GM12865 (cell line): ENCODE measurements around the gene LENEP.

ENCODE experiments used
- DNase-seq: peaks from one replicate; pipeline ENCODE4 v3.0.0; 2010; ENCODE audit warnings: low read depth
- H3K4me3 ChIP-seq: 2 replicates; pipeline ENCODE4 v1.5.1; 2011; ENCODE audit warnings: mild to moderate bottlenecking, low read depth, low read length, control low read depth
- CTCF ChIP-seq: IDR thresholded peaks from 2 replicates; pipeline ENCODE4 v1.5.1; 2011; ENCODE audit warnings: low read length, control low read depth, low read depth, inconsistent platforms; ENCODE audit not compliant: insufficient read depth; ENCODE audit errors: missing control alignments

The LENEP gene

DNA sequence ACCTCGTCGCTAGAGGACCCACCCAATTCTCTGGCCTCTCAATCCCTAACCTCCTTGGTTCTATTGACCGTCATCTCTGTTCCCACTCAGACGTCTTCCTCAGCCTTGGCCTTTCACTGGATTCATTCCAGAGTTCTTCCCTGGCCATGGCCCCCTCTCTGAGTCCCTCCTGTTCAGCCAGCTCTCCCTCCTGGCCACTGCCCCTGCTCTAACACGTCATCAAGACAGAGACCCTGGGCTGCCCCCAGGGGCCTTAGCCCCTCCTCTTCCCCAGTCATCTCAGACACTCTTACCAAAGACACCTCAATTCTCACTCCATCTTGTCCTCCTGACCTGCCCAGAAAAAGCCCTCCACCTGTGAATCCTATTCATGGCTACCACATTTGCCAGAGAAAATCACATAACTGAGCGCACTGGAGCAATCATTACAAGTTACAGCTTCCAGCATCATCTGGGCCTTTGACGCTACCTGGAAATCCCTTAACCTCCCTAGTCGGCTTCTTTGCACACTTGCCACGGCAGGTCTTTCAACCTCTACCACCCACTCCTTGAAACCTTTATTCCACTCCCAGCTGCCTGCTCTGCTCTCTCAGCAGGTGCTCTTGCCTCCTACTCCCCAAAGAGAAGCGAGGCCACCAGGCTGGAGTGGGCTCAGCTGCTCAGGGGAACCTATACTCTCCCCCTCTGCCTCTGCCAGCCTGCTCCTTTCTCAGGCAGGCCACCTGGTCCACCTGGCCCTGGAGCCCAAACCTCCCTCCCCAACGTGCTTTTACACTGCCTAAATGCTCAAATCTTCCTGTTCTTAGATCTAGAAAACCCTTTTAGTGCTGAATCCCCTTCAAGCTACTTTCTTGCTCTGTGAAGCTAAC, 26.2 kb downstream of the LENEP start:
- TF ChIP-seq CTCF = no peak
- DNase-seq = no peak
- H3K4me3 ChIP-seq = no peak overlapping the region

GRCh38 chr1:155022136-155022926, 28.9 kb downstream of the LENEP start:
- DNase-seq = no peak
- no peak overlapping the region for H3K4me3 ChIP-seq
- no peak for TF ChIP-seq CTCF

DNA sequence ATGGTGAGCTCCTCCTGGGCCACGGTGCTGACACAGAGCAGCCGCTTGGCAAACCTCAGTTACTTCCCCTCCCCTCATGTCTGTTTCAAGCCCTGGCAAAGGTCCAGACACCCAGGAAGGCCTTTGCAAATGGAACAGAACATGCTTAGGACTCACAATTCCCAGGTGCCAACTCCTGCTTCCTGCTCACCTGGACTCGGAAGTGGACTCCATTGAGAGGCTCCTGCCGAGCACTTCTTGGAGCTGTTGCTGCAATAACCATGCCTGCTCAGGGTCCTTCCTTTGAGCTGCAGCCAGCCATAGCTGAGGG, 29.5 kb downstream of the LENEP start:
- no peak for DNase-seq
- TF ChIP-seq CTCF = no peak

DNA sequence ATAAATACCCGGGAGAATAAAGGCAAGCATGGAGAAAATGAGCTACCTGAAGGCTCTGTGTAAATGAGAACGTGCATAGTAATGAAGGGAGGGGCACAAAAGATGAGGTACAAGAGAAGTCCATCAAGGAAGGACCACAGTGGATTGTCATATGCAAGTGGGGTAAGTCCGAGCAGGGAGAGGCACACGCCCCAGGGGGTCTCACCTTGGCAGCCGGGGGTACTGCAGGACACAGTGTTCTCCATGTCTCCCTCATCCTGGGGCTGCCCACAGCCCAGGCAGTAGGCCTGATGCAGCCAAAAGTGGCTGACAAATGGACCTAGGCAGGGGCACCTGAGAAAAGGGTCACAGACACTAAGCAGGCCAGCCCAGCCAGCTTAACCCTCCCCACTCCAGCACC, 30.2 kb downstream of the LENEP start:
- TF ChIP-seq CTCF = no peak
- DNase-seq = no peak
- H3K4me3 ChIP-seq = no peak overlapping the region

More for the DNA sequence above, 29.5 kb downstream of the LENEP start:
- H3K4me3 ChIP-seq = no peak overlapping the region

DNA sequence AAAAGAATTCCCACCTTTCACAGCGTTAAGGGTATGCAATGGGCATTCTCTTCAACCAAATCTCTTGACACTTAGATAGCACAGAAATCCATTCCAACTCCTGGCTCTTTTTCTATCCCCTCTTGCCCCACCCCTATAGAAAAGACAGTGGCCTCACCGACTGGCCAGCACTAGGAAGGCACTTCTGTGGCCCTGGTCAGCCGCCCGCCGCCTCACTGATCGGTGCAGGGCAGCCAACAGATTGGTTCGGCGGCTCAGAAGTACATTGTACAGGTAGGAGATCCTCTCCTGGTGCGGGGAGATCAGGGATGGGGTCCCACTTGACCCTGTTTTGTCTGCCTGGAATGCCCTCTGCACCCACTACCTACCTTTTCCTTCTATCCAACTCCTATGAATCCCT, 30.9 kb downstream of the LENEP start:
- TF ChIP-seq CTCF = no peak
- no peak overlapping the region for H3K4me3 ChIP-seq
- no peak for DNase-seq

DNA sequence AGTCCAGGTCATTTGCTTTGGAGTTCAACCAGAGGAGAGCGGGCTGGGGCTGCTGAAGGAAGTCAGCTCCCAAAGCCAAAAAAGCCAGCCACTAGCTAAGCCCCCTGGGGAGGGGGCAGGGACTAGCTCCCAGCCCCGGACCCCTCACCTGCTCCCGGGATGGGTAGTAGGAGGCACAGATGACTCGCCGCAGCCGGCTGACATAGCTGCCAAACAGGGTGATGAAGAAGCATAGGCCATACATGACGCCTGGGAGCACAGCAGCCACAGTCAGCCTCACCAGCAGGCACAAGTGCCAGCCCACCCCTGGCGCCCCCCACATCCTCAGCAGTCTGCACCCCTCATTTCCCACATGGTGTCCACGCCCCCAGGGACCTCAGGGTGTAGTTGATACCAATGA, 32.8 kb downstream of the LENEP start:
- no peak for TF ChIP-seq CTCF
- no peak overlapping the region for H3K4me3 ChIP-seq
- DNase-seq = no peak

GRCh38 chr1:155026588-155026987, 33.2 kb downstream of the LENEP start:
- no peak for TF ChIP-seq CTCF
- H3K4me3 ChIP-seq = no peak overlapping the region
- DNase-seq = no peak
